ENCODE data around the gene CABP1.

The CABP1 gene

GRCh38 chr12:120687578-120688289 is 47.3 kb downstream of the CABP1 start:
- peaks cover 53% of the 10 kb centered on the region for H4K20me1 ChIP-seq (ENCODE audit: insufficient read depth, low read length, poor library complexity, severe bottlenecking)
- H3F3A ChIP-seq (ENCODE audit: low read depth), result peaks cover 4% of the 10 kb centered on the region; the same call in 1 of the 2 replicates
- peak overlapping the region; percentile 99 for H3K4me2 ChIP-seq (ENCODE audit: low read depth, low read length, poor library complexity, severe bottlenecking)
- H3K4me1 ChIP-seq (ENCODE audit: insufficient read depth, low read length, poor library complexity, severe bottlenecking), result peaks cover 52% of the 10 kb centered on the region
- H3K36me3 ChIP-seq (ENCODE audit: insufficient read depth, low read length), result peaks cover under 1% of the 10 kb centered on the region; the same call in 1 of the 2 replicates
- H3K79me2 ChIP-seq (ENCODE audit: insufficient read depth, low read length), result peaks cover 58% of the 10 kb centered on the region
- no peaks in the 10 kb centered on the region for H3K9me3 ChIP-seq (ENCODE audit: insufficient read depth, low read depth, low read length)
- H3K27me3 ChIP-seq (ENCODE audit: insufficient read depth, low read length, poor library complexity, severe bottlenecking), result no peaks in the 10 kb centered on the region
- peak overlapping the region; percentile 96 for H3K9ac ChIP-seq (ENCODE audit: low read depth, low read length, poor library complexity, severe bottlenecking)
- peak overlapping the region; percentile 89 for H3K4me3 ChIP-seq (ENCODE audit: low read length, poor library complexity, severe bottlenecking)
- no peak overlapping the region for H2AFZ ChIP-seq (ENCODE audit: low read length)
- no peak for TF ChIP-seq EZH2phosphoT487 (IDR thresholded peaks at IDR 0.05; ENCODE audit: borderline replicate concordance)
- no peak for TF ChIP-seq CTCF (conservative IDR thresholded peaks at IDR 0.05; ENCODE audit: low read length)
- H3K9me2 ChIP-seq (replicated peaks; ENCODE audit: low read depth, low read length), result no peaks in the 10 kb centered on the region

- Histone ChIP-seq H4K20me1 (ENCODE audit: insufficient read depth, low read length, poor library complexity, severe bottlenecking) (peaks cover 61% of the 10 kb centered on the region), H3K36me3 (ENCODE audit: insufficient read depth, low read length) (peaks cover 7% of the 10 kb centered on the region; the same call in 1 of the 2 replicates), H3K4me3 (ENCODE audit: low read length, poor library complexity, severe bottlenecking) (peak overlapping the region; percentile 89), H3K27me3 (ENCODE audit: insufficient read depth, low read length, poor library complexity, severe bottlenecking) (no peaks in the 10 kb centered on the region), H2AFZ (ENCODE audit: low read length) (no peak overlapping the region), H3K79me2 (ENCODE audit: insufficient read depth, low read length) (peaks cover 66% of the 10 kb centered on the region), H3K9me3 (ENCODE audit: insufficient read depth, low read depth, low read length) (no peaks in the 10 kb centered on the region), H3K4me1 (ENCODE audit: insufficient read depth, low read length, poor library complexity, severe bottlenecking) (peaks cover 60% of the 10 kb centered on the region), H3K4me2 (ENCODE audit: low read depth, low read length, poor library complexity, severe bottlenecking) (peak overlapping the region; percentile 99), H3K9me2 (replicated peaks; ENCODE audit: low read depth, low read length) (no peaks in the 10 kb centered on the region), H3K9ac (ENCODE audit: low read depth, low read length, poor library complexity, severe bottlenecking) (peak overlapping the region; percentile 96), H3F3A (ENCODE audit: low read depth) (peaks cover 4% of the 10 kb centered on the region; the same call in 1 of the 2 replicates)
- TF ChIP-seq EZH2phosphoT487 (IDR thresholded peaks at IDR 0.05; ENCODE audit: borderline replicate concordance) (no peak), CTCF (conservative IDR thresholded peaks at IDR 0.05; ENCODE audit: low read length) (no peak)
These were observed 48.2 kb downstream of the CABP1 start for GRCh38 chr12:120688527-120689071.

GRCh38 chr12:120689397-120690082 is 49.1 kb downstream of the CABP1 start:
- peaks cover 69% of the 10 kb centered on the region for H4K20me1 ChIP-seq (ENCODE audit: insufficient read depth, low read length, poor library complexity, severe bottlenecking)
- H2AFZ ChIP-seq (ENCODE audit: low read length), result no peak overlapping the region
- peak overlapping the region; percentile 96 for H3K9ac ChIP-seq (ENCODE audit: low read depth, low read length, poor library complexity, severe bottlenecking)
- H3K4me1 ChIP-seq (ENCODE audit: insufficient read depth, low read length, poor library complexity, severe bottlenecking), result peaks cover 65% of the 10 kb centered on the region
- H3F3A ChIP-seq (ENCODE audit: low read depth), result peaks cover 2% of the 10 kb centered on the region; the same call in 1 of the 2 replicates
- H3K79me2 ChIP-seq (ENCODE audit: insufficient read depth, low read length), result peaks cover 76% of the 10 kb centered on the region
- H3K27me3 ChIP-seq (ENCODE audit: insufficient read depth, low read length, poor library complexity, severe bottlenecking), result no peaks in the 10 kb centered on the region
- peak overlapping the region; percentile 99 for H3K4me2 ChIP-seq (ENCODE audit: low read depth, low read length, poor library complexity, severe bottlenecking)
- peak overlapping the region; percentile 89 for H3K4me3 ChIP-seq (ENCODE audit: low read length, poor library complexity, severe bottlenecking)
- TF ChIP-seq CTCF (conservative IDR thresholded peaks at IDR 0.05; ENCODE audit: low read length), result 0 out of 2 replicates have a peak, but pooled peaks have one; percentile 12
- no peak for TF ChIP-seq EZH2phosphoT487 (IDR thresholded peaks at IDR 0.05; ENCODE audit: borderline replicate concordance)
- peaks cover 17% of the 10 kb centered on the region; the same call in 1 of the 2 replicates for H3K36me3 ChIP-seq (ENCODE audit: insufficient read depth, low read length)
- no peaks in the 10 kb centered on the region for H3K9me2 ChIP-seq (replicated peaks; ENCODE audit: low read depth, low read length)
- no peaks in the 10 kb centered on the region for H3K9me3 ChIP-seq (ENCODE audit: insufficient read depth, low read depth, low read length)
